ENCODE results near the gene ELMOD3.
"Not testable (repeated sequence)": the region's sequence is repeated elsewhere in the genome, so short reads cannot be mapped to it uniquely, and the experiment has no call there.

The ELMOD3 gene

GRCh38 chr2:85380048-85380447 lies 25.5 kb downstream of the ELMOD3 start:
- ChIA-PET POLR2A (no interaction called here), CTCF (interaction anchor here (1.8 kb wide), 1 partner anchor 10 kb away, joined by 4 read pairs; no protein-coding TSS in a partner anchor)
- TF ChIP-seq, protein P1, sequence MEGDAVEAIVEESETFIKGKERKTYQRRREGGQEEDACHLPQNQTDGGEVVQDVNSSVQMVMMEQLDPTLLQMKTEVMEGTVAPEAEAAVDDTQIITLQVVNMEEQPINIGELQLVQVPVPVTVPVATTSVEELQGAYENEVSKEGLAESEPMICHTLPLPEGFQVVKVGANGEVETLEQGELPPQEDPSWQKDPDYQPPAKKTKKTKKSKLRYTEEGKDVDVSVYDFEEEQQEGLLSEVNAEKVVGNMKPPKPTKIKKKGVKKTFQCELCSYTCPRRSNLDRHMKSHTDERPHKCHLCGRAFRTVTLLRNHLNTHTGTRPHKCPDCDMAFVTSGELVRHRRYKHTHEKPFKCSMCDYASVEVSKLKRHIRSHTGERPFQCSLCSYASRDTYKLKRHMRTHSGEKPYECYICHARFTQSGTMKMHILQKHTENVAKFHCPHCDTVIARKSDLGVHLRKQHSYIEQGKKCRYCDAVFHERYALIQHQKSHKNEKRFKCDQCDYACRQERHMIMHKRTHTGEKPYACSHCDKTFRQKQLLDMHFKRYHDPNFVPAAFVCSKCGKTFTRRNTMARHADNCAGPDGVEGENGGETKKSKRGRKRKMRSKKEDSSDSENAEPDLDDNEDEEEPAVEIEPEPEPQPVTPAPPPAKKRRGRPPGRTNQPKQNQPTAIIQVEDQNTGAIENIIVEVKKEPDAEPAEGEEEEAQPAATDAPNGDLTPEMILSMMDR (IDR thresholded peaks at IDR 0.05; ENCODE audit: control extremely low read depth, extremely low read depth, low read depth, missing control alignments): no peak
- no peak for DNase-seq (ENCODE audit: extremely low spot score)

DNA sequence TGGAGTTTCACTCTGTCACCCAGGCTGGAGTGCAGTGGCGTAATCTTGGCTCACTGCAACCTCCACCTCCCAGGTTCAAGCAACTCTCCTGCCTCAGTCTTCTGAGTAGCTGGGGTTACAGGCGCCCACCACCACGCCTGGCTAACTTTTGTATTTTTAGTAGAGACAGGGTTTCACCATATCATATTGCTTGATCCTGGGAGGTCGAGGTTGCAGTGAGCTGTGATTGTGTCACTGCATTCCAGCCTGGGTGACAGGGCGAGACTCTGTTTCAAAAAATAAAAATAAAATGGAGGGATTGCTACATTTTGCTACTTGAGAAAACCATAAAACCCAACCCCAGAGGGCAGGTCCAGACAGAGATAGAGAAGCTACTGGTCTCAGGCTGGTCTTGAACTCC lies 28.6 kb downstream of the ELMOD3 start:
- DNase-seq (ENCODE audit: extremely low spot score); POLR2A ChIA-PET: not testable (repeated sequence)
- CTCF ChIA-PET: interaction anchor here (1.4 to 2.9 kb wide), 4 partner anchors 9 to 169 kb away, joined by 4 to 12 read pairs (median 8); no protein-coding TSS in a partner anchor

DNA sequence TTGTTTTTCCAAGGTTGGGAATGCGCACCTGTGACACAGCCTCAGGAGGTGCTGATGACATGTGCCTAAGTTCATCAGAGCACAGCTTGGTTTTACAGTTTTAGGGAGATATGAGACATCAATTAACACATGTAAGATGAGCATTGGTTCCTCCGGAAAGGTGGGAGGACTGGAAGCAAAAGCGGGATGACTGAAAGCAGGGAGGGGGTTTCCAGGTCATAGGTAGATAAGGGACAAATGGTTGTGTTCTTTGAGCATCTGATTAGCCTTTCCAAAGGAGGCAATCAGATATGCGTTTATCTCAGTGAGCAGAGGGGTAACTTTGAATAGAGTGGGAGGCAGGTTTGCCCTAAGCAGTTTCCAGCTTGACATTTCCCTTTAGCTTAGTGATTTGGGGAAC lies 29.3 kb downstream of the ELMOD3 start:
- CTCF ChIA-PET: interaction anchor here (1.4 to 2.9 kb wide), 4 partner anchors 9 to 168 kb away, joined by 4 to 12 read pairs (median 8); no protein-coding TSS in a partner anchor

GRCh38 chr2:85385746-85386145 lies 31.2 kb downstream of the ELMOD3 start:
- no peak for DNase-seq (ENCODE audit: extremely low spot score)
- POLR2A ChIA-PET: no interaction called here
- CTCF ChIA-PET: no interaction called here
- TF ChIP-seq, protein P1 (IDR thresholded peaks at IDR 0.05; ENCODE audit: control extremely low read depth, extremely low read depth, low read depth, missing control alignments): no peak

More for the DNA sequence above, 29.3 kb downstream of the ELMOD3 start:
- DNase-seq (ENCODE audit: extremely low spot score): no peak
- POLR2A ChIA-PET: no interaction called here
- TF ChIP-seq, protein P1 (IDR thresholded peaks at IDR 0.05; ENCODE audit: control extremely low read depth, extremely low read depth, low read depth, missing control alignments): no peak

GRCh38 chr2:85387754-85388153 lies 33.2 kb downstream of the ELMOD3 start:
- DNase-seq (ENCODE audit: extremely low spot score): no peak
- CTCF ChIA-PET: interaction anchor here (1.3 to 8.7 kb wide), 3 partner anchors 11 to 164 kb away, joined by 5 to 85 read pairs (median 6); no protein-coding TSS in a partner anchor
- TF ChIP-seq, protein P1 (IDR thresholded peaks at IDR 0.05; ENCODE audit: control extremely low read depth, extremely low read depth, low read depth, missing control alignments): no peak
- POLR2A ChIA-PET: interaction anchor here (0.5 to 1.2 kb wide), 2 partner anchors 151 to 157 kb away, joined by 4 to 5 read pairs; partner anchors contain the start of gene MAT2A

- ChIA-PET POLR2A (interaction anchor here (1.2 to 2.0 kb wide), 2 partner anchors 150 kb away, joined by 5 to 6 read pairs; partner anchors contain the start of gene MAT2A), CTCF (interaction anchor here (1.0 to 8.7 kb wide), 8 partner anchors 10 to 163 kb away, joined by 3 to 85 read pairs (median 5); no protein-coding TSS in a partner anchor)
- TF ChIP-seq, protein P1 (IDR thresholded peaks at IDR 0.05; ENCODE audit: control extremely low read depth, extremely low read depth, low read depth, missing control alignments): no peak
- no peak for DNase-seq (ENCODE audit: extremely low spot score)
Observed at GRCh38 chr2:85388878-85389538, 34.4 kb downstream of the ELMOD3 start.

All from GM10248 (cell line).